Nephron (organoid): Measurements from ENCODE around the gene CLEC1B.

Experiments
- H3K27ac Mint-ChIP-seq, 3 experiments: 2 replicates each; pipeline ENCODE4 v1.8.0; 2020; ENCODE audit warnings: mixed read lengths in 3 of 3, mild to moderate bottlenecking in 2 of 3, moderate library complexity in 1 of 3
- H3K27me3 Mint-ChIP-seq: 2 replicates; pipeline ENCODE4 v1.8.0; 2021; ENCODE audit warnings: low read depth, mild to moderate bottlenecking, moderate library complexity, mixed read lengths
- H3K36me3 Mint-ChIP-seq: 2 replicates; pipeline ENCODE4 v1.8.0; 2020; ENCODE audit warnings: low read depth, mixed read lengths
- H3K4me1 Mint-ChIP-seq: 2 replicates; pipeline ENCODE4 v1.8.0; 2020; ENCODE audit warnings: mixed read lengths
- H3K4me3 Mint-ChIP-seq, 3 experiments: 2 replicates each; pipeline ENCODE4 v1.8.0; 2020; ENCODE audit warnings: mild to moderate bottlenecking in 3 of 3, mixed read lengths in 3 of 3, moderate library complexity in 2 of 3
- H3K9me3 Mint-ChIP-seq: 2 replicates; pipeline ENCODE4 v1.8.0; 2020; ENCODE audit warnings: mixed read lengths
- CTCF ChIP-seq, 3 experiments: fragments of 200-600 bp; sonication (generic); IDR thresholded peaks; one replicate each; pipeline ENCODE4 v1.5.0; 2021; ENCODE audit warnings: antibody characterized with exemption in 3 of 3; ENCODE audit not compliant: unreplicated experiment in 3 of 3

Gene CLEC1B

GRCh38 chr12:10018386-10018785 is 19.5 kb upstream of the CLEC1B start:
- no peak for TF ChIP-seq CTCF (IDR thresholded peaks at IDR 0.05; ENCODE audit: unreplicated experiment in 3 of 3)
- Mint-ChIP-seq H3K27me3 (no peaks in the 10 kb centered on the region), H3K27ac (no peak overlapping the region), H3K9me3 (no peaks in the 10 kb centered on the region), H3K36me3 (no peaks in the 10 kb centered on the region), H3K4me1 (no peaks in the 10 kb centered on the region), H3K4me3 (no peak overlapping the region)

- peaks cover 3% of the 10 kb centered on the region for H3K27me3 Mint-ChIP-seq
- H3K9me3 Mint-ChIP-seq = no peaks in the 10 kb centered on the region
- TF ChIP-seq CTCF (IDR thresholded peaks at IDR 0.05; ENCODE audit: unreplicated experiment in 3 of 3) = no peak
- no peaks in the 10 kb centered on the region for H3K36me3 Mint-ChIP-seq
- no peak overlapping the region for H3K4me3 Mint-ChIP-seq
- H3K27ac Mint-ChIP-seq = no peak overlapping the region
- H3K4me1 Mint-ChIP-seq = no peaks in the 10 kb centered on the region
These were observed 18.0 kb upstream of the CLEC1B start for GRCh38 chr12:10016881-10017280.

- Mint-ChIP-seq H3K36me3 (no peaks in the 10 kb centered on the region), H3K4me3 (no peak overlapping the region), H3K9me3 (no peaks in the 10 kb centered on the region), H3K4me1 (no peaks in the 10 kb centered on the region), H3K27me3 (peaks cover 3% of the 10 kb centered on the region), H3K27ac (no peak overlapping the region)
- TF ChIP-seq CTCF (IDR thresholded peaks at IDR 0.05; ENCODE audit: unreplicated experiment in 3 of 3) = no peak
These were observed 16.5 kb upstream of the CLEC1B start for GRCh38 chr12:10015450-10015849.

GRCh38 chr12:10012630-10013330 is 13.9 kb upstream of the CLEC1B start:
- H3K36me3 Mint-ChIP-seq = no peaks in the 10 kb centered on the region
- no peak overlapping the region for H3K27ac Mint-ChIP-seq
- H3K27me3 Mint-ChIP-seq = peaks cover 3% of the 10 kb centered on the region
- no peak overlapping the region for H3K4me3 Mint-ChIP-seq
- no peaks in the 10 kb centered on the region for H3K9me3 Mint-ChIP-seq
- no peaks in the 10 kb centered on the region for H3K4me1 Mint-ChIP-seq
- TF ChIP-seq CTCF (IDR thresholded peaks at IDR 0.05; ENCODE audit: unreplicated experiment in 3 of 3) = no peak

GRCh38 chr12:10001171-10001776 is 2.4 kb upstream of the CLEC1B start:
- no peak overlapping the region for H3K27ac Mint-ChIP-seq
- no peak overlapping the region for H3K4me3 Mint-ChIP-seq
- no peaks in the 10 kb centered on the region for H3K27me3 Mint-ChIP-seq
- H3K36me3 Mint-ChIP-seq = no peaks in the 10 kb centered on the region
- TF ChIP-seq CTCF (IDR thresholded peaks at IDR 0.05; ENCODE audit: unreplicated experiment in 3 of 3) = no peak
- peaks cover 4% of the 10 kb centered on the region for H3K9me3 Mint-ChIP-seq
- H3K4me1 Mint-ChIP-seq = no peaks in the 10 kb centered on the region

- no peak for TF ChIP-seq CTCF (IDR thresholded peaks at IDR 0.05; ENCODE audit: unreplicated experiment in 3 of 3)
- H3K27ac Mint-ChIP-seq = no peak overlapping the region
- no peaks in the 10 kb centered on the region for H3K27me3 Mint-ChIP-seq
- H3K4me3 Mint-ChIP-seq = no peak overlapping the region
- H3K4me1 Mint-ChIP-seq = no peaks in the 10 kb centered on the region
- H3K36me3 Mint-ChIP-seq = no peaks in the 10 kb centered on the region
- peaks cover 2% of the 10 kb centered on the region for H3K9me3 Mint-ChIP-seq
These were observed 6.6 kb downstream of the CLEC1B start for GRCh38 chr12:9992296-9992695.
